HG03135 (cell line): ENCODE results near the gene RYR2.

Experiments
- ATAC-seq: cut with Tn5 transposase; IDR thresholded peaks from one replicate; pipeline ENCODE4 v1.9.1; 2021; ENCODE audit warnings: mild to moderate bottlenecking, moderate library complexity; ENCODE audit not compliant: unreplicated experiment

Gene RYR2

GRCh38 chr1:237701534-237701933 is 659.5 kb downstream of the RYR2 start:
- ATAC-seq, result no peak

- no peak for ATAC-seq
These were observed 660.2 kb downstream of the RYR2 start for GRCh38 chr1:237702161-237702560.

- ATAC-seq, result no peak
These were observed 663.5 kb downstream of the RYR2 start for GRCh38 chr1:237705462-237705861.

GRCh38 chr1:237709355-237709754 is 667.4 kb downstream of the RYR2 start:
- no peak for ATAC-seq

- no peak for ATAC-seq
These were observed 669.3 kb downstream of the RYR2 start for GRCh38 chr1:237711281-237711680.

GRCh38 chr1:237712082-237712481 is 670.1 kb downstream of the RYR2 start:
- no peak for ATAC-seq

- no peak for ATAC-seq
These were observed 670.7 kb downstream of the RYR2 start for GRCh38 chr1:237712586-237713157.

GRCh38 chr1:237713916-237714315 is 671.9 kb downstream of the RYR2 start:
- no peak for ATAC-seq

GRCh38 chr1:237717106-237717505 is 675.1 kb downstream of the RYR2 start:
- ATAC-seq, result no peak

- ATAC-seq, result no peak
These were observed 688.9 kb downstream of the RYR2 start for GRCh38 chr1:237730826-237731350.

- ATAC-seq, result no peak
These were observed 690.7 kb downstream of the RYR2 start for GRCh38 chr1:237732657-237733056.

- ATAC-seq, result no peak
These were observed 694.5 kb downstream of the RYR2 start for GRCh38 chr1:237736372-237737029.

GRCh38 chr1:237737448-237737847 is 695.5 kb downstream of the RYR2 start:
- no peak for ATAC-seq

GRCh38 chr1:237737938-237738610 is 696.1 kb downstream of the RYR2 start:
- ATAC-seq, result no peak

- no peak for ATAC-seq
These were observed 698.9 kb downstream of the RYR2 start for GRCh38 chr1:237740846-237741245.

GRCh38 chr1:237745545-237745944 is 703.6 kb downstream of the RYR2 start:
- no peak for ATAC-seq

- no peak for ATAC-seq
These were observed 706.4 kb downstream of the RYR2 start for GRCh38 chr1:237748171-237748960.

GRCh38 chr1:237749122-237749521 is 707.1 kb downstream of the RYR2 start:
- ATAC-seq, result no peak

- ATAC-seq, result no peak
These were observed 709.1 kb downstream of the RYR2 start for GRCh38 chr1:237751090-237751489.

- ATAC-seq, result no peak
These were observed 712.6 kb downstream of the RYR2 start for GRCh38 chr1:237754627-237755026.

GRCh38 chr1:237756304-237756967 is 714.5 kb downstream of the RYR2 start:
- ATAC-seq, result no peak
